ENCODE measurements around the gene RMND1. TPM values are rescaled to one million over a fixed set of nuclear protein-coding genes. Genes with fewer than 3 reads are reported as not detected.

The RMND1 gene
- total RNA-seq, 1 experiment from 2014 or later = 27.0 TPM

- H2AFZ ChIP-seq (ENCODE audit: low read length) = no peak overlapping the region
- no peak overlapping the region for H2AK5ac ChIP-seq (ENCODE audit: insufficient read length, low read length)
- Mint-ChIP-seq H3K36me3 (ENCODE audit: insufficient read depth in 1 of 3, low read depth in 3 of 3) (peaks cover 0 to 10% (median 4%) of the 10 kb centered on the region in 3 experiments; a peak in 4 of 7 replicates), H3K9me3 (no peaks in the 10 kb centered on the region), H3K27ac (peak overlapping the region in 2 of 3 experiments; percentile 19 to 63; a peak in 1 of 7 replicates), H3K27me3 (ENCODE audit: low read depth) (no peaks in the 10 kb centered on the region), H3K4me1 (peaks cover 9 to 19% of the 10 kb centered on the region in 2 experiments), H3K4me3 (no peak overlapping the region; a peak in 1 of 5 replicates)
- peaks cover 8% of the 10 kb centered on the region for H3K23me2 ChIP-seq (ENCODE audit: insufficient read length, low read depth, low read length, poor library complexity, severe bottlenecking)
- no peak overlapping the region for H4K91ac ChIP-seq (ENCODE audit: insufficient read length, low read depth, low read length)
- peaks cover 13% of the 10 kb centered on the region; the same call in 1 of the 2 replicates for H3K79me2 ChIP-seq (ENCODE audit: insufficient read depth, low read length)
- no peak overlapping the region for H2BK20ac ChIP-seq (ENCODE audit: low read depth, low read length, poor library complexity, severe bottlenecking)
- H3K23ac ChIP-seq (ENCODE audit: insufficient read length, low read depth, low read length) = no peak overlapping the region
- no peak overlapping the region for H4K8ac ChIP-seq (replicated peaks; ENCODE audit: insufficient read length, low read depth, low read length)
- no peak for DNase-seq
- H4K20me1 ChIP-seq (ENCODE audit: control insufficient read depth, insufficient read depth, insufficient read length) = no peaks in the 10 kb centered on the region
- TF ChIP-seq, protein P1, sequence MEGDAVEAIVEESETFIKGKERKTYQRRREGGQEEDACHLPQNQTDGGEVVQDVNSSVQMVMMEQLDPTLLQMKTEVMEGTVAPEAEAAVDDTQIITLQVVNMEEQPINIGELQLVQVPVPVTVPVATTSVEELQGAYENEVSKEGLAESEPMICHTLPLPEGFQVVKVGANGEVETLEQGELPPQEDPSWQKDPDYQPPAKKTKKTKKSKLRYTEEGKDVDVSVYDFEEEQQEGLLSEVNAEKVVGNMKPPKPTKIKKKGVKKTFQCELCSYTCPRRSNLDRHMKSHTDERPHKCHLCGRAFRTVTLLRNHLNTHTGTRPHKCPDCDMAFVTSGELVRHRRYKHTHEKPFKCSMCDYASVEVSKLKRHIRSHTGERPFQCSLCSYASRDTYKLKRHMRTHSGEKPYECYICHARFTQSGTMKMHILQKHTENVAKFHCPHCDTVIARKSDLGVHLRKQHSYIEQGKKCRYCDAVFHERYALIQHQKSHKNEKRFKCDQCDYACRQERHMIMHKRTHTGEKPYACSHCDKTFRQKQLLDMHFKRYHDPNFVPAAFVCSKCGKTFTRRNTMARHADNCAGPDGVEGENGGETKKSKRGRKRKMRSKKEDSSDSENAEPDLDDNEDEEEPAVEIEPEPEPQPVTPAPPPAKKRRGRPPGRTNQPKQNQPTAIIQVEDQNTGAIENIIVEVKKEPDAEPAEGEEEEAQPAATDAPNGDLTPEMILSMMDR (conservative IDR thresholded peaks at IDR 0.05) = no peak
- no peak overlapping the region for H3K27ac ChIP-seq (ENCODE audit: insufficient read length, low read depth, low read length)
- no peak overlapping the region for H3K9ac ChIP-seq (ENCODE audit: extremely low read depth, insufficient read length, low read length)
- no peak overlapping the region for H3T11ph ChIP-seq (ENCODE audit: low read length)
- no peak overlapping the region for H2BK15ac ChIP-seq (ENCODE audit: low read depth, low read length)
- no peaks in the 10 kb centered on the region for H3K9me3 ChIP-seq (ENCODE audit: control insufficient read depth, low read depth, low read length)
- H2BK12ac ChIP-seq (ENCODE audit: insufficient read length, low read depth, low read length) = no peak overlapping the region
- no peaks in the 10 kb centered on the region for H3K27me3 ChIP-seq (ENCODE audit: insufficient read depth, low read length)
- H3K18ac ChIP-seq (ENCODE audit: insufficient read length, low read depth, low read length) = no peak overlapping the region
- no peak overlapping the region for H2BK5ac ChIP-seq (ENCODE audit: insufficient read length, low read length)
- H3K4me1 ChIP-seq (ENCODE audit: insufficient read depth, low read length) = no peaks in the 10 kb centered on the region; the same call in 1 of the 2 replicates
- peaks cover 3% of the 10 kb centered on the region for H3K79me1 ChIP-seq (ENCODE audit: insufficient read depth, low read depth, low read length, poor library complexity, severe bottlenecking)
- H2BK120ac ChIP-seq (ENCODE audit: low read depth, low read length, poor library complexity, severe bottlenecking) = no peak overlapping the region
- no peak overlapping the region for H3K56ac ChIP-seq (ENCODE audit: insufficient read length, low read depth, low read length)
- no peak overlapping the region for H4K5ac ChIP-seq (ENCODE audit: insufficient read length, low read depth, low read length)
- H3K14ac ChIP-seq (ENCODE audit: insufficient read depth, low read length) = no peak overlapping the region
- H3K4me2 ChIP-seq (ENCODE audit: insufficient read depth, insufficient read length, low read length) = no peak overlapping the region
- no peak overlapping the region for H3K4ac ChIP-seq (ENCODE audit: low read depth, low read length)
- no CpG with 5 or more reads among the region's 11 CpGs for WGBS (ENCODE audit: extremely low coverage, insufficient read length, low lambda C conversion rate)
Measured at GRCh38 chr6:151387175-151387970, 64.6 kb downstream of the RMND1 start.

All from H9 (cell line).